Measurements from ENCODE around the gene MAIP1.
"Not testable (repeated sequence)": the region's sequence is repeated elsewhere in the genome, so short reads cannot be mapped to it uniquely, and the experiment has no call there.

MAIP1 gene, protein sequence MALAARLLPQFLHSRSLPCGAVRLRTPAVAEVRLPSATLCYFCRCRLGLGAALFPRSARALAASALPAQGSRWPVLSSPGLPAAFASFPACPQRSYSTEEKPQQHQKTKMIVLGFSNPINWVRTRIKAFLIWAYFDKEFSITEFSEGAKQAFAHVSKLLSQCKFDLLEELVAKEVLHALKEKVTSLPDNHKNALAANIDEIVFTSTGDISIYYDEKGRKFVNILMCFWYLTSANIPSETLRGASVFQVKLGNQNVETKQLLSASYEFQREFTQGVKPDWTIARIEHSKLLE

DNA sequence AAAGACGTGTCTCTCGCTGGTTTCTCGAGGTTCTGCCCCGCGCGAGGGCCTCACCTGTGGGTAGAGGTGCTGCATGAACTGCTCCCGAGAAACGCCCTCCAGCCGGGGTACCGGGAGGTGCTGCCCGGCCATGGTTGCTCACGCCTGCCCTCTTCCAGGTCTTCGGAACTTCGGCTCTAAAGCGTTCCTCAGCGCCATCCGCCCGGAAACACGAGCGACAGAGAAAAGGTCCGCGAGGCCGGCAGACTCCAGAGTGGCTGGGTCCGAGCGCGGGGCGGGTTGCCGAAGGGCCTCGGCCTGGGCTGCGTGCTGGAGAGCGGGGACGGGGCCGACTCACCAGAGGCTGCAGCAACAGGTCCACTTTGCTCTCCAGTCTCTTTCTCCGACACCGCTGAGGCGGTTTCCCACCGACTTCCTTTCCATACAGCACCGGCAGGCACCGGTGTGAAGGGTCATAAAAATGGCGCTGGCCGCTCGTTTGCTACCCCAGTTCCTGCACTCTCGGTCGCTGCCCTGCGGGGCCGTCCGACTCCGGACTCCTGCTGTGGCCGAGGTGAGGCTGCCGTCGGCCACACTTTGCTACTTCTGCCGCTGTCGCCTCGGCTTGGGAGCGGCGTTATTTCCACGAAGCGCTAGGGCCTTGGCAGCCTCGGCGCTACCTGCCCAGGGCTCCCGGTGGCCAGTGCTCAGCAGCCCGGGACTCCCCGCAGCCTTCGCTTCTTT is at the start of gene MAIP1, which contains the start of gene TYW5:
MAIP1 (plus strand) TSS at position 244 of the 723 bp plus-strand sequence; CDS start at position 461, 217 bp downstream.
TYW5 (minus strand) TSS at position 153 of the 723 bp plus-strand sequence; CDS start at position 132, 21 bp downstream.
- DNase-seq (ENCODE audit: low read depth in 4 of 4, low spot score in 1 of 4) = peak; percentile 59 to 72 (median 64)

- DNase-seq (ENCODE audit: low read depth in 4 of 4, low spot score in 1 of 4) = no peak
Measured at GRCh38 chr2:199907008-199907714, 48.2 kb upstream of the MAIP1 start.

- no peak for DNase-seq (ENCODE audit: low read depth in 4 of 4, low spot score in 1 of 4)
Measured at GRCh38 chr2:199910338-199911051, 44.9 kb upstream of the MAIP1 start.

GRCh38 chr2:199911052-199911876 is 44.1 kb upstream of the MAIP1 start, which contains the start of gene C2orf69:
TSS of gene C2orf69 (plus strand) at chr2:199911293. CDS start at chr2:199911439, 146 bp downstream.
- DNase-seq (ENCODE audit: low read depth in 4 of 4, low spot score in 1 of 4) = peak; percentile 81 to 95 (median 88)

- DNase-seq (ENCODE audit: low read depth in 4 of 4, low spot score in 1 of 4) = no peak
Measured at GRCh38 chr2:199911877-199912161, 43.6 kb upstream of the MAIP1 start.

- not testable (repeated sequence) for DNase-seq (ENCODE audit: low read depth in 4 of 4, low spot score in 1 of 4)
Measured at GRCh38 chr2:199912553-199913114, 42.7 kb upstream of the MAIP1 start.

- no peak for DNase-seq (ENCODE audit: low read depth in 4 of 4, low spot score in 1 of 4)
Measured at GRCh38 chr2:199914372-199914958, 40.9 kb upstream of the MAIP1 start.

- no peak for DNase-seq (ENCODE audit: low read depth in 4 of 4, low spot score in 1 of 4)
Measured at GRCh38 chr2:199916980-199917379, 38.4 kb upstream of the MAIP1 start.

DNA sequence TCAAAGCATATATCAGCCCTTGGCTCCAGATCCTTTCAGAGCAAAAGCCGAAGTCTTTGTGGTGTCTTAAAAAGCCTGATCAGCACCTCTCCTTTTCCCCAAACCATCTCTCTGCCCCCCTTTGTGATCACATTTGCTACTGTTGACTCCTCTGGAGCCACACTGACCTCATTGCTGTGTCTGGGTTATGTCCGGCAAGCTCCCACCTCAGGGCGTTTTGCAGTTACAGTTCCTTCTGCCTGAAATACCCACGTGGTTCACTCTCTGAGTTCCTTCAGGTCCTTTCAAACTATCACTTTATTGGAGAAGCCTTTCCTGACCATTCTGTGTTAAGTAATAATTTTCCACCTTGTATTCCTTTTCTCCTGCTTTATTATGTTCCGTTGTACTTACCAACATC is 32.5 kb upstream of the MAIP1 start:
- no peak for DNase-seq (ENCODE audit: low read depth in 4 of 4, low spot score in 1 of 4)

- no peak for DNase-seq (ENCODE audit: low read depth in 4 of 4, low spot score in 1 of 4)
Measured at GRCh38 chr2:199923924-199924323, 31.5 kb upstream of the MAIP1 start.

DNA sequence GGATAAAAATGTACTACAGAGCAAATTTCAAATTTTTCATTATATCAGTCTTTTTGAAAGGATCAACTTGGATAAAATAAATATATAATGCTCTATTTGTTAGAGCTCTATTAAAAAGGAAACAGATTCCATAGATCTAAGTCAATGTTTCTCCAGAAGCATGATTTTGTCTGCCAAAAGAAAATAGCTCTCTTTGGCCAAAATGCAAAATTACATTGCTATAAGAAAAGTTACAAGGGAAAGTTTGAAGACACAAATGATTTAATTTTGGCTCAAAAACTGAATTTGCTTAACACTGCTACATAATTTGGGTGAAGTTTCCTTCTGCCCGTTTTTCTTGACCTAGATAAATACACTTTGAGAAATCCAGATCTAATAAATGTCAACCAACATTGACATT is 28.6 kb upstream of the MAIP1 start:
- no peak for DNase-seq (ENCODE audit: low read depth in 4 of 4, low spot score in 1 of 4)

DNA sequence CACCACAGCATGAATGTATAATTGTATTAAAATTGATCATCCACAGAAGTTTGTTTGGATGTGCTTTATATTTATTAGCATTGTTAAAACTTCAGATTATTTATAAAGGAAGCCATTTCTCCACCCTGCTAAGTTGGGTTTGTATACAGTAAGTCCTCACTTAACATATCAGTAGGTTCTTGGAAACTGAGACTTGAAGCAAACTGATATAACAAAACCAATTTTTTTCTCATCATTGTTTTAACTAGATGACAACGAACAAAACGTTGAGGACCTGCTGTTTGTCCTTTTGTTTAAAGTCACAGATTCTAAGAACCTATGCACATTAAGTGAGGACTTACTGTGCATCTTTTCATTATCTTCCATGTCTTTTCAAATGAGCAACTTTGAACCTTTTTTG is 27.2 kb upstream of the MAIP1 start:
- no peak for DNase-seq (ENCODE audit: low read depth in 4 of 4, low spot score in 1 of 4)

GRCh38 chr2:199928626-199929025 is 26.8 kb upstream of the MAIP1 start:
- no peak for DNase-seq (ENCODE audit: low read depth in 4 of 4, low spot score in 1 of 4)

GRCh38 chr2:199929262-199929661 is 26.1 kb upstream of the MAIP1 start:
- DNase-seq (ENCODE audit: low read depth in 4 of 4, low spot score in 1 of 4) = no peak

GRCh38 chr2:199932312-199932855 is 23.0 kb upstream of the MAIP1 start:
- DNase-seq (ENCODE audit: low read depth in 4 of 4, low spot score in 1 of 4) = no peak

- DNase-seq (ENCODE audit: low read depth in 4 of 4, low spot score in 1 of 4) = no peak
Measured at GRCh38 chr2:199933466-199933865, 21.9 kb upstream of the MAIP1 start.

DNA sequence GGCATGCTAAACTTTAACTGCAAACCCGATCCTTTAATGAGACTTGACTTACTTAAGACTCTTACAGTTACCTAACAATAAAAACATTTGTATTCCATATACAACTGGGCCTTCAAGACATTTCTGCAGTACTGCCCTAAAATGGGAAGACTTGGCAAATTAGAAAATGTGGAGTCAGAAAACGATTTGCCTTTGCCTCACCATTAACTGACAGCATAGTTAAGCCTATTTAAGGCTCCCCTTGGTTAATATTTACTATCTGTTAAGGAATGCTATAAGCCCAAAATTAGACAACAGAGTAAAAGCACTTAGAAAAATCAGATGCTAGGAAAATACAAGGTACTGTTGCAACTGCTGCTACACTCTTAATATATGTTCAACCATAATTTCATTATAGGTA is 18.8 kb upstream of the MAIP1 start:
- no peak for DNase-seq (ENCODE audit: low read depth in 4 of 4, low spot score in 1 of 4)

- DNase-seq (ENCODE audit: low read depth in 4 of 4, low spot score in 1 of 4) = no peak
Measured at GRCh38 chr2:199940373-199940772, 15.0 kb upstream of the MAIP1 start.

DNA sequence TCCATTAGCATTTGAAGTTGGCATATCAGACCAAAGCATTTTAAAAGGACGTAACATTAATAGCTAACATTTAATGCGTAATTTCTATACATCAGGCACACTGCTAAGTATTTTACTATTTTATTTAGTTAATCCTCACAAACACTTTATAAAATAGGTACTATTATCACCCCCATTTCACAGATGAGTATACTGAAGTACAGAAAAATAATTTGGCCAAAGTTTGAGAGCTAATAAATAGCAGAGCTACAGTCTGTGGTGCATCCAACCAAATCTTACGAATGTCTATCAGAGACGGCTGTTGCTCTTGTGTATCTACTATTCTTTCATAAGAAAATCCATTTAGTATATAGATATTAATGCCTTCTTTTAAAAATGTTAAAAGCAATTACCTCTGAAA is 12.0 kb upstream of the MAIP1 start:
- no peak for DNase-seq (ENCODE audit: low read depth in 4 of 4, low spot score in 1 of 4)

All from stimulated activated CD4-positive, alpha-beta T cell treated with anti-CD3 and anti-CD28 coated beads, Interleukin-1b, Interleukin-23, amount 100 ng/mL, for 24 hours (primary cell).